HEK293 (cell line): Measurements from ENCODE around the gene HMGXB4.

Source experiments
- CTCF ChIA-PET: fragments of 350-600 bp; formaldehyde crosslinking; extraction: SDS; loops from one replicate; lab custom pipeline; 2021; ENCODE audit warnings: antibody characterized with exemption; lab: Yijun Ruan, JAX
- POLR2A ChIA-PET: fragments of 300-600 bp; formaldehyde crosslinking; extraction: SDS; loops from one replicate; lab custom pipeline; 2020; ENCODE audit warnings: antibody characterized with exemption, inconsistent platforms; lab: Yijun Ruan, JAX
- H3K27ac ChIP-seq: fragments of 200-500 bp; sonication (Bioruptor generic); 2 replicates; pipeline ENCODE4 v1.5.1; 2014; ENCODE audit warnings: low read depth, low read length, control low read depth, inconsistent platforms; ENCODE audit errors: extremely low read depth
- H3K36me3 ChIP-seq, 2 experiments: fragments of 200-500 bp in 1 of 2; sonication (Bioruptor generic) in 1 of 2; 1 replicate in 1 of 2; 2 replicates in 1 of 2; pipeline ENCODE4 v1.5.1; 2014 to 2017; ENCODE audit warnings: inconsistent platforms in 2 of 2, low read length in 2 of 2; ENCODE audit not compliant: control insufficient read depth in 2 of 2, insufficient read depth in 1 of 2
- H3K4me1 ChIP-seq: fragments of 200-500 bp; sonication (Bioruptor generic); 2 replicates; pipeline ENCODE4 v1.5.1; 2014; ENCODE audit warnings: mild to moderate bottlenecking, low read length, inconsistent platforms; ENCODE audit not compliant: control insufficient read depth, insufficient read depth
- H3K4me3 ChIP-seq: 2 replicates; pipeline ENCODE4 v1.5.1; 2011; ENCODE audit warnings: low read depth, mild to moderate bottlenecking, control low read depth, low read length, moderate library complexity
- H3K9me3 ChIP-seq: fragments of 200-500 bp; sonication (Bioruptor generic); 2 replicates; pipeline ENCODE4 v1.5.1; 2014; ENCODE audit warnings: low read depth, low read length, inconsistent platforms; ENCODE audit not compliant: control insufficient read depth, insufficient read depth
- BCL11B ChIP-seq: fragments of 450-650 bp; formaldehyde crosslinking; IDR thresholded peaks from 2 replicates; pipeline ENCODE4 v1.5.1; 2016; ENCODE audit warnings: low read depth, missing biosample characterization, missing genetic modification characterization
- FEZF1 ChIP-seq: fragments of 450-650 bp; formaldehyde crosslinking; IDR thresholded peaks from 2 replicates; pipeline ENCODE4 v1.5.1; 2016; ENCODE audit warnings: missing biosample characterization, missing genetic modification characterization
- GLI2 ChIP-seq: fragments of 450-650 bp; formaldehyde crosslinking; IDR thresholded peaks from 2 replicates; pipeline ENCODE4; 2017; ENCODE audit warnings: missing biosample characterization, missing genetic modification characterization, low read depth, borderline replicate concordance
- GLI4 ChIP-seq: fragments of 450-650 bp; formaldehyde crosslinking; IDR thresholded peaks from 2 replicates; pipeline ENCODE4 v1.5.1; 2016; ENCODE audit warnings: missing biosample characterization, missing genetic modification characterization
- KLF9 ChIP-seq: fragments of 450-650 bp; formaldehyde crosslinking; IDR thresholded peaks from 2 replicates; pipeline ENCODE4 v1.5.1; 2016; ENCODE audit warnings: missing biosample characterization, missing genetic modification characterization, low read depth
- SP7 ChIP-seq: fragments of 450-650 bp; formaldehyde crosslinking; IDR thresholded peaks from 2 replicates; pipeline ENCODE4 v1.5.1; 2016; ENCODE audit warnings: missing biosample characterization, missing genetic modification characterization
- ZBTB20 ChIP-seq: fragments of 450-650 bp; formaldehyde crosslinking; IDR thresholded peaks from 2 replicates; pipeline ENCODE4 v1.5.1; 2016; ENCODE audit warnings: missing biosample characterization, missing genetic modification characterization
- ZNF18 ChIP-seq: fragments of 450-650 bp; formaldehyde crosslinking; IDR thresholded peaks from 2 replicates; pipeline ENCODE4 v1.5.1; 2016; ENCODE audit warnings: missing biosample characterization, missing genetic modification characterization
- ZNF248 ChIP-seq: fragments of 450-650 bp; formaldehyde crosslinking; IDR thresholded peaks from 2 replicates; pipeline ENCODE4 v1.5.1; 2017; ENCODE audit warnings: missing biosample characterization, missing genetic modification characterization
- ZNF354C ChIP-seq: fragments of 450-650 bp; formaldehyde crosslinking; IDR thresholded peaks from 2 replicates; pipeline ENCODE4 v1.5.1; 2016; ENCODE audit warnings: missing biosample characterization, missing genetic modification characterization, low read depth, borderline replicate concordance
- ZNF391 ChIP-seq: fragments of 450-650 bp; formaldehyde crosslinking; IDR thresholded peaks from 2 replicates; pipeline ENCODE4 v1.5.1; 2016; ENCODE audit warnings: low read depth, missing biosample characterization, missing genetic modification characterization, borderline replicate concordance
- ZNF394 ChIP-seq: fragments of 450-650 bp; formaldehyde crosslinking; IDR thresholded peaks from 2 replicates; pipeline ENCODE4 v1.5.1; 2016; ENCODE audit warnings: missing biosample characterization, missing genetic modification characterization, mild to moderate bottlenecking, moderate library complexity, borderline replicate concordance
- ZNF707 ChIP-seq: fragments of 450-650 bp; formaldehyde crosslinking; IDR thresholded peaks from 2 replicates; pipeline ENCODE4 v1.5.1; 2016; ENCODE audit warnings: missing biosample characterization, missing genetic modification characterization
- ZNF792 ChIP-seq: fragments of 450-650 bp; formaldehyde crosslinking; IDR thresholded peaks from 2 replicates; pipeline ENCODE4 v1.5.1; 2016; ENCODE audit warnings: missing biosample characterization, missing genetic modification characterization
- ZNF837 ChIP-seq: fragments of 450-650 bp; formaldehyde crosslinking; IDR thresholded peaks from 2 replicates; pipeline ENCODE4 v1.5.1; 2016; ENCODE audit warnings: missing biosample characterization, missing genetic modification characterization
- TF ChIP-seq, protein P1 (sequence below): fragments of 450-650 bp; formaldehyde crosslinking; IDR thresholded peaks from 2 replicates; pipeline ENCODE4 v1.5.1; 2017; ENCODE audit warnings: missing biosample characterization, missing genetic modification characterization
- TF ChIP-seq, protein P2 (sequence below): fragments of 450-650 bp; formaldehyde crosslinking; IDR thresholded peaks from 2 replicates; pipeline ENCODE4 v1.5.1; 2017; ENCODE audit warnings: missing biosample characterization, missing genetic modification characterization
- TF ChIP-seq, protein P3 (sequence below): fragments of 450-650 bp; formaldehyde crosslinking; IDR thresholded peaks from 2 replicates; pipeline ENCODE4 v1.5.1; 2016; ENCODE audit warnings: missing biosample characterization, missing genetic modification characterization

Gene HMGXB4

GRCh38 chr22:35212009-35212408 is 45.3 kb upstream of the HMGXB4 start:
- TF ChIP-seq KLF9 (no peak), BCL11B (tag by site-specific recombination) (no peak), SP7 (tag by site-specific recombination) (no peak)
- CTCF ChIA-PET = interaction anchor here (0.6 to 3.6 kb wide), 2 partner anchors 19 to 1859 kb away, joined by 3 to 16 read pairs; no protein-coding TSS in a partner anchor
- Histone ChIP-seq H3K4me1 (no peaks in the 10 kb centered on the region), H3K4me3 (no peak overlapping the region), H3K9me3 (no peaks in the 10 kb centered on the region), H3K27ac (no peak overlapping the region), H3K36me3 (peaks cover 0 to 18% of the 10 kb centered on the region in 2 experiments; a peak in 1 of 3 replicates)
- POLR2A ChIA-PET = interaction anchor here (1.1 kb wide), 1 partner anchor 11 kb away, joined by 3 read pairs; no protein-coding TSS in a partner anchor

DNA sequence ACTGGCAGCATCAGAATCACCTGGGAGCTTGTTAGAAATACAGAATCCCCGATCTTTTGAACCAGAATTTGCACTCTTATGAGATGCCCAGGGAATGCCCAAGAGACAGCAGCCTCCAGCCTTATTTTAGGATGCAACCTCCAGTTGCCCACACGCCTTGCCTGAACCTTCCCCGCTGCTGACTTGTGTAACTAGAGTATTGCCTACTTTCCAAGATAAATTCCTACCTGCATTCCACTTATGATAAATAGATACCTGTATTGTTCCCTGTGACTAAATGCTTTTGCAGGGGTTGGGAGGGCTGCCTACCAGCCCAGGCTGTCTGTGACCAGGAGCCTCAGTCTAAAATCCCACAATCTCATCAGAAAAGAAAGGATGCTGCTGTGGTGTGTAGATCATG is 44.3 kb upstream of the HMGXB4 start:
- Histone ChIP-seq H3K36me3 (peaks cover 0 to 18% of the 10 kb centered on the region in 2 experiments; a peak in 1 of 3 replicates), H3K4me1 (no peaks in the 10 kb centered on the region), H3K4me3 (no peak overlapping the region), H3K9me3 (no peaks in the 10 kb centered on the region), H3K27ac (no peak overlapping the region)
- TF ChIP-seq, protein P1, sequence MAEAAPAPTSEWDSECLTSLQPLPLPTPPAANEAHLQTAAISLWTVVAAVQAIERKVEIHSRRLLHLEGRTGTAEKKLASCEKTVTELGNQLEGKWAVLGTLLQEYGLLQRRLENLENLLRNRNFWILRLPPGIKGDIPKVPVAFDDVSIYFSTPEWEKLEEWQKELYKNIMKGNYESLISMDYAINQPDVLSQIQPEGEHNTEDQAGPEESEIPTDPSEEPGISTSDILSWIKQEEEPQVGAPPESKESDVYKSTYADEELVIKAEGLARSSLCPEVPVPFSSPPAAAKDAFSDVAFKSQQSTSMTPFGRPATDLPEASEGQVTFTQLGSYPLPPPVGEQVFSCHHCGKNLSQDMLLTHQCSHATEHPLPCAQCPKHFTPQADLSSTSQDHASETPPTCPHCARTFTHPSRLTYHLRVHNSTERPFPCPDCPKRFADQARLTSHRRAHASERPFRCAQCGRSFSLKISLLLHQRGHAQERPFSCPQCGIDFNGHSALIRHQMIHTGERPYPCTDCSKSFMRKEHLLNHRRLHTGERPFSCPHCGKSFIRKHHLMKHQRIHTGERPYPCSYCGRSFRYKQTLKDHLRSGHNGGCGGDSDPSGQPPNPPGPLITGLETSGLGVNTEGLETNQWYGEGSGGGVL (tag by site-specific recombination) = no peak
- no peak for TF ChIP-seq ZNF837
- no peak for TF ChIP-seq ZBTB20
- TF ChIP-seq ZNF707 (tag by site-specific recombination) = no peak
- TF ChIP-seq, protein P2, sequence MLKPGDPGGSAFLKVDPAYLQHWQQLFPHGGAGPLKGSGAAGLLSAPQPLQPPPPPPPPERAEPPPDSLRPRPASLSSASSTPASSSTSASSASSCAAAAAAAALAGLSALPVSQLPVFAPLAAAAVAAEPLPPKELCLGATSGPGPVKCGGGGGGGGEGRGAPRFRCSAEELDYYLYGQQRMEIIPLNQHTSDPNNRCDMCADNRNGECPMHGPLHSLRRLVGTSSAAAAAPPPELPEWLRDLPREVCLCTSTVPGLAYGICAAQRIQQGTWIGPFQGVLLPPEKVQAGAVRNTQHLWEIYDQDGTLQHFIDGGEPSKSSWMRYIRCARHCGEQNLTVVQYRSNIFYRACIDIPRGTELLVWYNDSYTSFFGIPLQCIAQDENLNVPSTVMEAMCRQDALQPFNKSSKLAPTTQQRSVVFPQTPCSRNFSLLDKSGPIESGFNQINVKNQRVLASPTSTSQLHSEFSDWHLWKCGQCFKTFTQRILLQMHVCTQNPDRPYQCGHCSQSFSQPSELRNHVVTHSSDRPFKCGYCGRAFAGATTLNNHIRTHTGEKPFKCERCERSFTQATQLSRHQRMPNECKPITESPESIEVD = no peak
- no peak for TF ChIP-seq FEZF1
- TF ChIP-seq ZNF18 (tag by site-specific recombination) = no peak
- TF ChIP-seq, protein P3, sequence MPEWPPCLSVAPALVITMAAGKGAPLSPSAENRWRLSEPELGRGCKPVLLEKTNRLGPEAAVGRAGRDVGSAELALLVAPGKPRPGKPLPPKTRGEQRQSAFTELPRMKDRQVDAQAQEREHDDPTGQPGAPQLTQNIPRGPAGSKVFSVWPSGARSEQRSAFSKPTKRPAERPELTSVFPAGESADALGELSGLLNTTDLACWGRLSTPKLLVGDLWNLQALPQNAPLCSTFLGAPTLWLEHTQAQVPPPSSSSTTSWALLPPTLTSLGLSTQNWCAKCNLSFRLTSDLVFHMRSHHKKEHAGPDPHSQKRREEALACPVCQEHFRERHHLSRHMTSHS (tag by site-specific recombination) = no peak
- no peak for TF ChIP-seq ZNF354C (tag by site-specific recombination)
- TF ChIP-seq ZNF391 = no peak
- TF ChIP-seq ZNF394 = no peak
- TF ChIP-seq GLI2 (tag by site-specific recombination) = no peak
- TF ChIP-seq GLI4 (tag by site-specific recombination) = no peak
- no peak for TF ChIP-seq ZNF792 (tag by site-specific recombination)
- no peak for TF ChIP-seq ZNF248 (tag by site-specific recombination)
- POLR2A ChIA-PET = no interaction called here
- CTCF ChIA-PET = interaction anchor here (1.2 kb wide), 1 partner anchor 19 kb away, joined by 4 read pairs; no protein-coding TSS in a partner anchor
